Neural progenitor cell (in vitro differentiated cells): Measurements from ENCODE around the gene PHYHIPL. TPM values are rescaled to one million over a fixed set of nuclear protein-coding genes. Genes with fewer than 3 reads are reported as not detected.

Experiments used
- DNase-seq: peaks from one replicate; pipeline ENCODE4 v3.0.0-alpha.2; 2016; ENCODE audit warnings: low spot score
- H2AFZ ChIP-seq: fragments of 200-600 bp; sonication (generic); replicated peaks from 2 replicates; pipeline ENCODE4 v1.6.1; 2016; ENCODE audit warnings: antibody characterized with exemption
- H3F3A ChIP-seq: fragments of 200-600 bp; sonication (generic); 2 replicates; pipeline ENCODE4 v1.6.1; 2016; ENCODE audit warnings: antibody characterized with exemption, low read depth
- H3K27ac ChIP-seq: fragments of 200-600 bp; sonication (generic); 2 replicates; pipeline ENCODE4 v1.5.1; 2016; ENCODE audit warnings: mild to moderate bottlenecking
- H3K27me3 ChIP-seq: fragments of 200-600 bp; sonication (generic); 2 replicates; pipeline ENCODE4 v1.6.1; 2016; ENCODE audit warnings: mild to moderate bottlenecking, moderate library complexity
- H3K36me3 ChIP-seq: fragments of 200-600 bp; sonication (generic); 2 replicates; pipeline ENCODE4 v1.5.1; 2016
- H3K4me1 ChIP-seq: fragments of 200-600 bp; sonication (generic); 2 replicates; pipeline ENCODE4 v1.6.1; 2016; ENCODE audit warnings: mixed run types
- H3K4me2 ChIP-seq: fragments of 200-600 bp; sonication (generic); 2 replicates; pipeline ENCODE4 v1.6.1; 2016
- H3K4me3 ChIP-seq: fragments of 200-600 bp; sonication (generic); 2 replicates; pipeline ENCODE4 v1.5.1; 2016
- H3K79me2 ChIP-seq: fragments of 200-600 bp; sonication (generic); 2 replicates; pipeline ENCODE4 v1.6.1; 2016; ENCODE audit warnings: low read depth
- H3K9ac ChIP-seq: fragments of 200-600 bp; sonication (generic); 2 replicates; pipeline ENCODE4 v1.6.1; 2016
- H3K9me3 ChIP-seq: fragments of 200-600 bp; sonication (generic); 2 replicates; pipeline ENCODE4 v1.5.1; 2016; ENCODE audit warnings: low read depth
- H4K20me1 ChIP-seq: fragments of 200-600 bp; sonication (generic); 2 replicates; pipeline ENCODE4 v1.6.1; 2016; ENCODE audit warnings: low read depth
- H3K27ac Mint-ChIP-seq: 3 replicates; pipeline ENCODE4 v1.8.0; 2021; ENCODE audit warnings: mixed read lengths
- H3K27me3 Mint-ChIP-seq: 2 replicates; pipeline ENCODE4 v1.8.0; 2022; ENCODE audit warnings: low read depth, mild to moderate bottlenecking, inconsistent platforms, moderate library complexity, mixed read lengths; ENCODE audit not compliant: insufficient read depth
- H3K36me3 Mint-ChIP-seq: 3 replicates; pipeline ENCODE4 v1.8.0; 2021; ENCODE audit warnings: mixed read lengths
- H3K4me1 Mint-ChIP-seq: 3 replicates; pipeline ENCODE4 v1.8.0; 2021; ENCODE audit warnings: mixed read lengths
- H3K4me3 Mint-ChIP-seq: 3 replicates; pipeline ENCODE4 v1.8.0; 2021; ENCODE audit warnings: mild to moderate bottlenecking, moderate library complexity, mixed read lengths
- H3K9me3 Mint-ChIP-seq: 3 replicates; pipeline ENCODE4 v1.8.0; 2020; ENCODE audit warnings: mixed read lengths
- EZH2 ChIP-seq: fragments of 200-600 bp; sonication (generic); IDR thresholded peaks from 2 replicates; pipeline ENCODE4 v1.6.1; 2017; ENCODE audit warnings: antibody characterized with exemption, mild to moderate bottlenecking, moderate library complexity
- EZH2phosphoT487 ChIP-seq: fragments of 200-600 bp; sonication (generic); IDR thresholded peaks from 2 replicates; pipeline ENCODE4 v1.6.1; 2017; ENCODE audit warnings: antibody characterized with exemption
- total RNA-seq: library from RNA; depleted of rRNA; stranded (reverse); fragments of >200 nt; gene quantifications from 2 replicates; pipeline ENCODE4 v1.2.3, GENCODE V29; 2015; ENCODE audit warnings: low replicate concordance
- TF ChIP-seq, protein P1 (sequence below): fragments of 200-600 bp; sonication (generic); IDR thresholded peaks from 2 replicates; pipeline ENCODE4 v1.5.1; 2017; ENCODE audit warnings: antibody characterized with exemption, mild to moderate bottlenecking

PHYHIPL gene
- total RNA-seq, 1 donor from 2014 or later = 0.52 TPM

DNA sequence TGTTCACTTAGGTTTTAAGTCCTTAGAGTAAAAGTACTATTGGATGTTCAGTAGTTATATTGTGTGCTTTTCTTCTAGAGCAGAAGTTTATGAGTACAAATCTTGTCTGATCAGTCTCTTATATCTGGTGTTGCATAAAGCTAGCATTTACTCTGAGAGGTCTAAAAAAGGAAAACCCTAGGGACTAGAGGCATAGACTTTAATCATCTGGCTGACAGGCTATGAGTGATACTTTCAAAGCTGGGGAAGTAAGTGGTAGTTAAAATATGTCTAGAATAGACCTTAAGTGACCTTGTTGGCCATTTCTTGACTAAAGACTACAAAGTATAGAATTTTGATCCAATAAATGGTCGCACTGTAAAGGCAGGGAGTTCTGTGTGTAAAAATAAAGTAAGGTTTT is 32.9 kb upstream of the PHYHIPL start:
- no peak overlapping the region for H3K4me3 Mint-ChIP-seq
- H3K4me1 Mint-ChIP-seq = no peaks in the 10 kb centered on the region
- H3K36me3 ChIP-seq = no peaks in the 10 kb centered on the region
- no peaks in the 10 kb centered on the region for H3K9me3 ChIP-seq
- no peak overlapping the region for H3K4me2 ChIP-seq
- no peaks in the 10 kb centered on the region for H3F3A ChIP-seq
- no peaks in the 10 kb centered on the region for H3K4me1 ChIP-seq
- H3K9me3 Mint-ChIP-seq = no peaks in the 10 kb centered on the region
- no peak overlapping the region for H2AFZ ChIP-seq
- H3K27me3 ChIP-seq = no peaks in the 10 kb centered on the region
- no peak overlapping the region for H3K9ac ChIP-seq
- no peak overlapping the region for H3K27ac ChIP-seq
- DNase-seq = no peak
- no peak overlapping the region for H3K4me3 ChIP-seq
- H3K79me2 ChIP-seq = no peaks in the 10 kb centered on the region
- no peaks in the 10 kb centered on the region for H3K36me3 Mint-ChIP-seq
- no peaks in the 10 kb centered on the region for H3K27me3 Mint-ChIP-seq
- H3K27ac Mint-ChIP-seq = no peak overlapping the region
- TF ChIP-seq EZH2 (no peak), EZH2phosphoT487 (no peak)
- TF ChIP-seq, protein P1, sequence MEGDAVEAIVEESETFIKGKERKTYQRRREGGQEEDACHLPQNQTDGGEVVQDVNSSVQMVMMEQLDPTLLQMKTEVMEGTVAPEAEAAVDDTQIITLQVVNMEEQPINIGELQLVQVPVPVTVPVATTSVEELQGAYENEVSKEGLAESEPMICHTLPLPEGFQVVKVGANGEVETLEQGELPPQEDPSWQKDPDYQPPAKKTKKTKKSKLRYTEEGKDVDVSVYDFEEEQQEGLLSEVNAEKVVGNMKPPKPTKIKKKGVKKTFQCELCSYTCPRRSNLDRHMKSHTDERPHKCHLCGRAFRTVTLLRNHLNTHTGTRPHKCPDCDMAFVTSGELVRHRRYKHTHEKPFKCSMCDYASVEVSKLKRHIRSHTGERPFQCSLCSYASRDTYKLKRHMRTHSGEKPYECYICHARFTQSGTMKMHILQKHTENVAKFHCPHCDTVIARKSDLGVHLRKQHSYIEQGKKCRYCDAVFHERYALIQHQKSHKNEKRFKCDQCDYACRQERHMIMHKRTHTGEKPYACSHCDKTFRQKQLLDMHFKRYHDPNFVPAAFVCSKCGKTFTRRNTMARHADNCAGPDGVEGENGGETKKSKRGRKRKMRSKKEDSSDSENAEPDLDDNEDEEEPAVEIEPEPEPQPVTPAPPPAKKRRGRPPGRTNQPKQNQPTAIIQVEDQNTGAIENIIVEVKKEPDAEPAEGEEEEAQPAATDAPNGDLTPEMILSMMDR = no peak
- no peaks in the 10 kb centered on the region for H4K20me1 ChIP-seq

DNA sequence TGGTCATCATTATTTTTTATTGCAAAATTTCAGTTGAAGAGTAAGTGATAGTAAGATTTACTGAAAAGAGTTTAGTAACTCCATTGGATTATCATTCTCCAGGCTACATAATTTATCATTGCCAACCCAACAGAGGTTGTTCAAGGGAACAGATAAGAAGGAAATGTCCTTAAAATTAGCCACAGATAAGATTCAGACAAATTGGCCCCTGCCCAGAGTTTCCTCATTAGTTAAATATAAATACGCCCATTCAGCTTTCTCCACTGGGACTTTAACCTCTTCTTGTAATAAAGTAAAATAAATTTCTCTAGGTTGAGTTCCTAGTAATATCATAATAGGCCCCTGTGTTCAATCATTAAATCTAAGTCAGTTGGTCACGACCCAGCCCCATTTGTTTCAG is 27.7 kb upstream of the PHYHIPL start:
- H3K4me3 ChIP-seq = no peak overlapping the region
- no peak overlapping the region for H3K27ac ChIP-seq
- no peaks in the 10 kb centered on the region for H4K20me1 ChIP-seq
- no peak overlapping the region for H3K4me2 ChIP-seq
- H3K4me1 ChIP-seq = no peaks in the 10 kb centered on the region
- H3K36me3 ChIP-seq = no peaks in the 10 kb centered on the region
- no peaks in the 10 kb centered on the region for H3K9me3 Mint-ChIP-seq
- H3K9ac ChIP-seq = no peak overlapping the region
- H3K4me3 Mint-ChIP-seq = no peak overlapping the region
- peaks cover 34% of the 10 kb centered on the region for H3K27me3 ChIP-seq
- no peaks in the 10 kb centered on the region for H3F3A ChIP-seq
- H3K4me1 Mint-ChIP-seq = no peaks in the 10 kb centered on the region
- no peak overlapping the region for H2AFZ ChIP-seq
- no peaks in the 10 kb centered on the region for H3K36me3 Mint-ChIP-seq
- no peaks in the 10 kb centered on the region for H3K9me3 ChIP-seq
- DNase-seq = no peak
- TF ChIP-seq, protein P1 = no peak
- no peak for TF ChIP-seq EZH2phosphoT487
- TF ChIP-seq EZH2 = no peak
- H3K27ac Mint-ChIP-seq = no peak overlapping the region
- H3K79me2 ChIP-seq = no peaks in the 10 kb centered on the region
- H3K27me3 Mint-ChIP-seq = no peaks in the 10 kb centered on the region

DNA sequence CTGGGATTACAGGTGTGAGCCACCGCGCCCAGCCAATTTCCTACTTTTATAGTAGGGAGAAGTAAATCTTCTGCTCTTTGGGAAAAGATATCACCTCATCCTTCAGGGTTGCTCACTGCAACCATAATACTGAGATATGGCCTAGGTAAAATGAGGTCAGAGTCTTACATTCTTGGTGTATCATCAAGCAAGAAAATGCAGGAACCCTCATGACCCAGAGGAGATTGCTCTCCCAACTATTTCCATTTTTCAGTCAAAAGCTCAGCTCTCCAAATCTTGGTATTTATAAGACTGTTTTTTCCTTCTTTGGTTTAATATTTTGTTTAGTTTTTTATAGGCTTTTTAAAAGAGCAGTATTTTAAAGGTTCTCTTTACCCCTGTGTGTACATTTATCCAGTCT is 20.9 kb upstream of the PHYHIPL start:
- no peaks in the 10 kb centered on the region for H3K4me1 ChIP-seq
- Mint-ChIP-seq H3K27me3 (no peaks in the 10 kb centered on the region), H3K27ac (no peak overlapping the region), H3K4me1 (no peaks in the 10 kb centered on the region), H3K4me3 (no peak overlapping the region), H3K36me3 (no peaks in the 10 kb centered on the region), H3K9me3 (no peaks in the 10 kb centered on the region)
- no peak overlapping the region for H2AFZ ChIP-seq
- no peak overlapping the region for H3K9ac ChIP-seq
- H3K4me2 ChIP-seq = no peak overlapping the region
- H3K9me3 ChIP-seq = no peaks in the 10 kb centered on the region
- DNase-seq = no peak
- TF ChIP-seq EZH2 (no peak), EZH2phosphoT487 (no peak)
- TF ChIP-seq, protein P1 = no peak
- no peaks in the 10 kb centered on the region for H3F3A ChIP-seq
- H4K20me1 ChIP-seq = no peaks in the 10 kb centered on the region
- H3K27me3 ChIP-seq = peaks cover 22% of the 10 kb centered on the region
- H3K27ac ChIP-seq = no peak overlapping the region
- no peaks in the 10 kb centered on the region for H3K79me2 ChIP-seq
- no peak overlapping the region for H3K4me3 ChIP-seq
- no peaks in the 10 kb centered on the region for H3K36me3 ChIP-seq

DNA sequence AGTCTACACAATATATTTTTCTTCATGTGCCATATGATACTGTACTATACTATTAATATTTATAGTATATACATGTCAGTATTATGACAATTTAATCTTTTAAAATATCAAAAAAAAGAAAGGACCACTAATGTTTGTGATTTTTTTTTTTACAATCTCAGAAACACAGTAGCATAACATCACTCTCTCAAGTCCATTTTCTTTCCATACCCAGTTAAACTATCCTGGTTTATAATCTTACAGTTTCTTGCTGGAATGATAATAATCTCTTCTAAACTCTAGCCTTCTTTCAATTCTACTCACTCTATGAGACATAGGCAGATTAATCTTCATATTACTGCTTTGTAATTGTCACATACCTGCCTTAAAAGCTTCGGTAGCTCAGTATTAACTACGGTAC is 8.9 kb upstream of the PHYHIPL start:
- H3K4me2 ChIP-seq = no peak overlapping the region
- H3K27ac ChIP-seq = no peak overlapping the region
- Mint-ChIP-seq H3K27me3 (no peaks in the 10 kb centered on the region), H3K27ac (no peak overlapping the region), H3K4me1 (no peaks in the 10 kb centered on the region), H3K36me3 (no peaks in the 10 kb centered on the region), H3K4me3 (no peak overlapping the region), H3K9me3 (peaks cover 12% of the 10 kb centered on the region)
- H3K27me3 ChIP-seq = peaks cover 43% of the 10 kb centered on the region
- H3K36me3 ChIP-seq = no peaks in the 10 kb centered on the region
- no peaks in the 10 kb centered on the region for H3K4me1 ChIP-seq
- H3K79me2 ChIP-seq = no peaks in the 10 kb centered on the region
- no peak overlapping the region for H3K4me3 ChIP-seq
- DNase-seq = no peak
- H3K9ac ChIP-seq = no peak overlapping the region
- H4K20me1 ChIP-seq = no peaks in the 10 kb centered on the region
- no peaks in the 10 kb centered on the region for H3K9me3 ChIP-seq
- no peak for TF ChIP-seq EZH2
- TF ChIP-seq, protein P1 = no peak
- TF ChIP-seq EZH2phosphoT487 = no peak
- no peak overlapping the region for H2AFZ ChIP-seq
- no peaks in the 10 kb centered on the region for H3F3A ChIP-seq
